HL-60 (cell line): ENCODE data around the gene STOML1.

Source experiments
- GABPA ChIP-seq: IDR thresholded peaks from 2 replicates; pipeline ENCODE4 v1.6.1; 2012; ENCODE audit warnings: low read depth
- POLR2AphosphoS5 ChIP-seq: IDR thresholded peaks from 2 replicates; pipeline ENCODE4 v1.6.1; 2012; ENCODE audit warnings: low read depth
- REST ChIP-seq: IDR thresholded peaks from 2 replicates; pipeline ENCODE4 v1.6.1; 2012; ENCODE audit warnings: low read depth; ENCODE audit not compliant: insufficient replicate concordance
- SPI1 ChIP-seq: IDR thresholded peaks from 2 replicates; pipeline ENCODE4 v1.6.1; 2012; ENCODE audit warnings: low read depth, mild to moderate bottlenecking, borderline replicate concordance
- TF ChIP-seq, protein P1 (sequence below): IDR thresholded peaks from one replicate; pipeline ENCODE4 v1.5.1; 2011; ENCODE audit warnings: low read length, control low read depth, inconsistent platforms; ENCODE audit not compliant: insufficient read depth

DNA sequence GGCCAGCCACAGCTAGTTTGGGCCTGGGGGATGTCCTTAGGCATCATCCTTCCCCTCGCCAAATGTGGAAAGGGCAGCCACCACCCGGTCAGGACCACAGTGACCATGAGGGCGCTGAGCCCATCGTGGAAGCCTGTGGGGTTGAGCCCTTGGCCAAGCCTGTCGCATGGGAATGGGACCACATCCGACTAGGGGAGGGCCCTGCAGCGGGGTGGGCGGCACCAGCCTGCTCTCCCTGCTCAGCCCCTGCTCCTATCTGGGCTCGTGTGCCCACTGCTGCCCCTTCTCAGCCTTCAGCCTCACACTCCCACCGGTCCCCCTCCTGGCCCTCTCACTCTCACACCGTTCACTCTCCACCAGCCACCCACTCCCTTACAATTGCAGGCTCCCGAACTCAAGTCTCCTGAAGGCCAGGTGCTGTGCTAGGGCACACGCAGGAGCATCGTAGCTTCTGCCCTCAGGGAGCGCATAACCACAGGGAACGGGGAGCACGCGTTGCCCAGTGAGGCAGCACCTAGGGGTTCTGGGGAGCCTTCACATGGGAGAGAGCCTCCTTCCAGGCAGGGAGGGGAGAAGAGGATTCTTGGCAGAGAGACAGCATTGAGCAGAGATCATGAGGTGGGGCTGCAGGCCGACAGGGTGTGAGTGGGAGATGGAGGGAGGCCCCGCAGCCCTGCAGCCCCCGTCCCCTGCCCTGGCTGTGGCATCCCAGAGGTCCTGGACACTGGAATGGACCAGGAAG lies 39.8 kb downstream of the STOML1 start:
- TF ChIP-seq, protein P1, sequence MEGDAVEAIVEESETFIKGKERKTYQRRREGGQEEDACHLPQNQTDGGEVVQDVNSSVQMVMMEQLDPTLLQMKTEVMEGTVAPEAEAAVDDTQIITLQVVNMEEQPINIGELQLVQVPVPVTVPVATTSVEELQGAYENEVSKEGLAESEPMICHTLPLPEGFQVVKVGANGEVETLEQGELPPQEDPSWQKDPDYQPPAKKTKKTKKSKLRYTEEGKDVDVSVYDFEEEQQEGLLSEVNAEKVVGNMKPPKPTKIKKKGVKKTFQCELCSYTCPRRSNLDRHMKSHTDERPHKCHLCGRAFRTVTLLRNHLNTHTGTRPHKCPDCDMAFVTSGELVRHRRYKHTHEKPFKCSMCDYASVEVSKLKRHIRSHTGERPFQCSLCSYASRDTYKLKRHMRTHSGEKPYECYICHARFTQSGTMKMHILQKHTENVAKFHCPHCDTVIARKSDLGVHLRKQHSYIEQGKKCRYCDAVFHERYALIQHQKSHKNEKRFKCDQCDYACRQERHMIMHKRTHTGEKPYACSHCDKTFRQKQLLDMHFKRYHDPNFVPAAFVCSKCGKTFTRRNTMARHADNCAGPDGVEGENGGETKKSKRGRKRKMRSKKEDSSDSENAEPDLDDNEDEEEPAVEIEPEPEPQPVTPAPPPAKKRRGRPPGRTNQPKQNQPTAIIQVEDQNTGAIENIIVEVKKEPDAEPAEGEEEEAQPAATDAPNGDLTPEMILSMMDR: no peak
- TF ChIP-seq POLR2AphosphoS5 (no peak), REST (no peak), GABPA (no peak), SPI1 (no peak)
